Heart right ventricle (tissue), 16 donors: ENCODE data around the gene RAB3IL1. TPM values are rescaled to one million over a fixed set of nuclear protein-coding genes. Genes with fewer than 3 reads are reported as not detected.

Source experiments
- ATAC-seq, 8 donors: fragments of 200-7000 bp; cut with Tn5 transposase; one replicate each; pipeline ENCODE4 v1.9.1; 2020; ENCODE audit warnings: mild to moderate bottlenecking in 8 of 8, moderate library complexity in 8 of 8, moderate number of reproducible peaks in 1 of 8
- DNase-seq, 2 donors: peaks; one replicate each; pipeline ENCODE4 v3.0.0-alpha.2; 2020
- H3K27ac ChIP-seq, 10 donors: fragments of 200-600 bp; sonication (generic) in 2 of 10; one replicate each; pipeline versions ENCODE4 v1.5.0 to v1.8.0; 2020 to 2022; ENCODE audit warnings: mild to moderate bottlenecking in 3 of 10
- H3K27me3 ChIP-seq, 7 donors: fragments of 200-600 bp; one replicate each; pipeline ENCODE4 v1.8.0; 2021 to 2022; ENCODE audit warnings: mild to moderate bottlenecking in 2 of 7
- H3K36me3 ChIP-seq, 9 donors: fragments of 200-600 bp; sonication (generic) in 1 of 9; one replicate each; pipeline versions ENCODE4 v1.5.0 to v1.8.0; 2020 to 2022; ENCODE audit warnings: mild to moderate bottlenecking in 2 of 9
- H3K4me1 ChIP-seq, 9 donors: fragments of 200-600 bp; sonication (generic) in 1 of 9; one replicate each; pipeline versions ENCODE4 v1.5.0 to v1.8.0; 2020 to 2022; ENCODE audit warnings: mild to moderate bottlenecking in 4 of 9
- H3K4me3 ChIP-seq, 10 donors: fragments of 200-600 bp; sonication (generic) in 2 of 10; one replicate each; pipeline versions ENCODE4 v1.5.0 to v1.8.0; 2020 to 2022; ENCODE audit warnings: mild to moderate bottlenecking in 7 of 10, moderate library complexity in 2 of 10
- H3K9me3 ChIP-seq, 11 donors: fragments of 200-600 bp in 10 of 11; sonication (generic) in 2 of 11; one replicate each; pipeline versions ENCODE4 v1.5.0 to v1.8.0; 2013 to 2022; ENCODE audit warnings: mild to moderate bottlenecking in 2 of 11, control low read depth in 1 of 11, moderate library complexity in 1 of 11
- CTCF ChIP-seq, 9 donors: fragments of 200-600 bp; sonication (generic) in 2 of 9; IDR thresholded peaks; one replicate each; pipeline versions ENCODE4 v1.5.0 to v1.8.0; 2021 to 2022; ENCODE audit warnings: antibody characterized with exemption in 9 of 9, mild to moderate bottlenecking in 5 of 9, moderate library complexity in 1 of 9
- WGBS, 2 donors: extraction: QIAGEN DNeasy Blood & Tissue Kit; methylation state at CpG; one replicate each; pipeline ENCODE4 v1.1.7; 2013; ENCODE audit warnings: inconsistent platforms in 1 of 2; 5-methylcytosine and 5-hydroxymethylcytosine counted together
- intact Hi-C, 10 donors: fragments of 100-400 bp; cut with DNase I; formaldehyde crosslinking; loops; one replicate each; pipeline versions ENCODE4 v1.11.1 to v1.14.2; 2022
- polyA plus RNA-seq, 2 donors: library from polyadenylated mRNA; stranded (reverse); fragments of 200-250 nt; gene quantifications; one replicate each; pipeline ENCODE4 v1.2.3, GENCODE V29; 2013
- total RNA-seq, 10 donors: library from RNA; stranded (reverse); fragmentation: NEBNext Ultra II Directional in 3 of 10; extraction: Animal tissue kit (Norgen Biotek cat#: 25700) in 3 of 10; gene quantifications; one replicate each; pipeline versions ENCODE4 v1.2.1 to v1.2.4, GENCODE V29; 2021 to 2023
- donor health status: Arrhythmogenic right ventricular cardiomyopathy.
- donor health status: ischemic (EF 13 %, LVEDD 7.1; RV severe dilation, severe dysfunction).
- donor health status: healthy with polysubstance abuse.
- donor health status: DM: no; HTN: yes; CAD: no.
- donor health status: DM: no; HTN: no; CAD: no.
- donor health status: ischemic (EF 25% LVEDD 6.9; RV normal size, moderate dysfunction).
- donor health status: ischemic (EF 25% LVEDD 5.7; RV mildly dilated, moderate dysfunction).
- donor health status: healthy.
- donor health status: DM: yes; HTN: yes; CAD: no.
- donor health status: Ischemic cardiomyopathy.
- donor health status: ischemic (EF 35%, LVEDD 5.7; RV mildly dilated, moderate dysfunction).
- donor health status: nonischemic (EF 11% LVEDD 7.7; RV severe dilation, severe dysfunction).
- donor health status: DM: yes; HTN: yes; CAD: no.
- donor health status: PGD.
- donor health status: ischemic (EF 29% LVEDD 5.4; RV normal size, mild dysfunction).
- donor health status: nonischemic (EF 23%, LVEDD 6.1; RV moderate dilation, normal function).

Gene RAB3IL1
- total and polyA plus RNA-seq, 12 donors = 3.7 to 11.1 (median 7.5) TPM

GRCh38 chr11:61923166-61924063, 6.0 kb upstream of the RAB3IL1 start:
- Histone ChIP-seq H3K4me1 (peaks cover 13 to 56% (median 42%) of the 10 kb centered on the region in 9 donors), H3K4me3 (peak overlapping the region in 1 of 10 donors; percentile 2), H3K36me3 (no peaks in the 10 kb centered on the region), H3K27me3 (peaks cover 0 to 1% (median 0%) of the 10 kb centered on the region in 7 donors), H3K9me3 (no peaks in the 10 kb centered on the region), H3K27ac (peak overlapping the region; percentile 78 to 89 (median 86))
- WGBS, 2 donors = 33 to 43% methylated on average over 18 of the region's 18 CpGs
- ATAC-seq = peak; percentile 65 to 91 (median 80)
- intact Hi-C loops = no loop called here
- TF ChIP-seq CTCF (IDR thresholded peaks at IDR 0.05) = no peak
- peak; percentile 70 to 84 for DNase-seq

GRCh38 chr11:61922539-61922938, 5.2 kb upstream of the RAB3IL1 start:
- peak; percentile 74 to 89 for DNase-seq
- no peaks in the 10 kb centered on the region for H3K9me3 ChIP-seq
- H3K4me3 ChIP-seq = no peak overlapping the region
- TF ChIP-seq CTCF (IDR thresholded peaks at IDR 0.05) = no peak
- intact Hi-C loops = no loop called here
- WGBS, 2 donors = 16 to 26% methylated on average over 6 of the region's 6 CpGs
- peaks cover 13 to 64% (median 51%) of the 10 kb centered on the region in 9 donors for H3K4me1 ChIP-seq
- peaks cover 0 to 4% (median 0%) of the 10 kb centered on the region in 7 donors for H3K27me3 ChIP-seq
- no peaks in the 10 kb centered on the region for H3K36me3 ChIP-seq
- ATAC-seq = peak; percentile 69 to 82 (median 80)
- H3K27ac ChIP-seq = peak overlapping the region; percentile 78 to 89 (median 86)

- DNase-seq (peak in 1 of 2 donors; percentile 5), ATAC-seq (no peak)
- no peak overlapping the region for H3K4me3 ChIP-seq
- WGBS, 2 donors = 93 to 97% methylated on average over 3 of the region's 3 CpGs
- TF ChIP-seq CTCF (IDR thresholded peaks at IDR 0.05) = no peak
- H3K9me3 ChIP-seq = no peaks in the 10 kb centered on the region
- intact Hi-C loops = no loop called here
- H3K27me3 ChIP-seq = peaks cover 0 to 11% (median 0%) of the 10 kb centered on the region in 7 donors
- H3K36me3 ChIP-seq = no peaks in the 10 kb centered on the region
- H3K27ac ChIP-seq = peak overlapping the region in 7 of 10 donors; percentile 85 to 89 (median 86)
- peaks cover 13 to 70% (median 51%) of the 10 kb centered on the region in 9 donors for H3K4me1 ChIP-seq
Measured at GRCh38 chr11:61921446-61921845, 4.1 kb upstream of the RAB3IL1 start.

- peaks cover 0 to 13% (median 0%) of the 10 kb centered on the region in 7 donors for H3K27me3 ChIP-seq
- peak in 1 of 2 donors; percentile 2 for DNase-seq
- no peaks in the 10 kb centered on the region for H3K9me3 ChIP-seq
- H3K4me3 ChIP-seq = no peak overlapping the region
- H3K27ac ChIP-seq = peak overlapping the region in 9 of 10 donors; percentile 42 to 88 (median 83)
- ATAC-seq = no peak
- no peaks in the 10 kb centered on the region for H3K36me3 ChIP-seq
- WGBS, 2 donors = 83% methylated on average over 13 of the region's 13 CpGs
- peaks cover 13 to 70% (median 51%) of the 10 kb centered on the region in 9 donors for H3K4me1 ChIP-seq
- intact Hi-C loops = no loop called here
- no peak for TF ChIP-seq CTCF (IDR thresholded peaks at IDR 0.05)
Measured at GRCh38 chr11:61919705-61920631, 2.6 kb upstream of the RAB3IL1 start.
